PFSK-1 (cell line): ENCODE results near the gene VPS13D.

ENCODE experiments used
- FOXP2 ChIP-seq: optimal IDR thresholded peaks from 2 replicates; pipeline ENCODE3; 2011; ENCODE audit warnings: borderline replicate concordance, control low read depth, inconsistent platforms; ENCODE audit not compliant: insufficient read depth; ENCODE audit errors: extremely low read length, extremely low read depth
- POLR2AphosphoS5 ChIP-seq: IDR thresholded peaks from 2 replicates; pipeline ENCODE4 v1.6.1; 2012; ENCODE audit warnings: low read depth, mild to moderate bottlenecking, control low read depth, low read length, moderate library complexity
- SIN3A ChIP-seq: IDR thresholded peaks from 2 replicates; pipeline ENCODE4 v1.6.1; 2012; ENCODE audit warnings: mild to moderate bottlenecking, low read length, moderate library complexity, borderline replicate concordance; ENCODE audit not compliant: insufficient read depth
- TAF1 ChIP-seq: IDR thresholded peaks from 2 replicates; pipeline ENCODE4 v1.6.1; 2012; ENCODE audit warnings: low read length, control low read depth, borderline replicate concordance; ENCODE audit not compliant: insufficient read depth
- TF ChIP-seq, protein P1 (sequence below), 2 experiments: IDR thresholded peaks; 2 replicates each; pipeline versions ENCODE4 v1.6.1 to v1.8.0; 2011 to 2012; ENCODE audit warnings: low read depth in 2 of 2, low read length in 2 of 2, control low read depth in 1 of 2, inconsistent platforms in 1 of 2, mild to moderate bottlenecking in 1 of 2, moderate library complexity in 1 of 2; ENCODE audit not compliant: insufficient read depth in 1 of 2

The VPS13D gene

DNA sequence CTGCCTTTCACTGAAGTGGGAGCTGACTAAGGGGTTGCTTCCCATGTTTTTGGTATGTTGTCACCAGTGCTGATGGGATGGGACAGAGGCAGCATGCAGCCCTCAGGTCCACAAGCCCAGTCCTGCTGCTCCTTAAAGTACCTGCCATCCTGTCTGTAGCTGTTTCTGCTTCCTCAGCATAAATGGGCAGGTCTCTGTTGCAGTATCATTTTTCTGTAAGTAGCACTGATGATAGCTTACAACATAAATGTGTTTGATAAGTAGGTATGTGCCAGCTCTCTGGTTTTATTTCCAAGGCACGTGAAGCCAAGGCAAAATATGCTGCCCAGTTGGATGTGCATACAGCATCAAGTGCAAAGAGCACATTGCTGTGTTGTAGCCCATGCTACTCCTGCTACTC lies 173.0 kb downstream of the VPS13D start:
- TF ChIP-seq POLR2AphosphoS5 (no peak), FOXP2 (no peak), SIN3A (no peak)
- TF ChIP-seq, protein P1, sequence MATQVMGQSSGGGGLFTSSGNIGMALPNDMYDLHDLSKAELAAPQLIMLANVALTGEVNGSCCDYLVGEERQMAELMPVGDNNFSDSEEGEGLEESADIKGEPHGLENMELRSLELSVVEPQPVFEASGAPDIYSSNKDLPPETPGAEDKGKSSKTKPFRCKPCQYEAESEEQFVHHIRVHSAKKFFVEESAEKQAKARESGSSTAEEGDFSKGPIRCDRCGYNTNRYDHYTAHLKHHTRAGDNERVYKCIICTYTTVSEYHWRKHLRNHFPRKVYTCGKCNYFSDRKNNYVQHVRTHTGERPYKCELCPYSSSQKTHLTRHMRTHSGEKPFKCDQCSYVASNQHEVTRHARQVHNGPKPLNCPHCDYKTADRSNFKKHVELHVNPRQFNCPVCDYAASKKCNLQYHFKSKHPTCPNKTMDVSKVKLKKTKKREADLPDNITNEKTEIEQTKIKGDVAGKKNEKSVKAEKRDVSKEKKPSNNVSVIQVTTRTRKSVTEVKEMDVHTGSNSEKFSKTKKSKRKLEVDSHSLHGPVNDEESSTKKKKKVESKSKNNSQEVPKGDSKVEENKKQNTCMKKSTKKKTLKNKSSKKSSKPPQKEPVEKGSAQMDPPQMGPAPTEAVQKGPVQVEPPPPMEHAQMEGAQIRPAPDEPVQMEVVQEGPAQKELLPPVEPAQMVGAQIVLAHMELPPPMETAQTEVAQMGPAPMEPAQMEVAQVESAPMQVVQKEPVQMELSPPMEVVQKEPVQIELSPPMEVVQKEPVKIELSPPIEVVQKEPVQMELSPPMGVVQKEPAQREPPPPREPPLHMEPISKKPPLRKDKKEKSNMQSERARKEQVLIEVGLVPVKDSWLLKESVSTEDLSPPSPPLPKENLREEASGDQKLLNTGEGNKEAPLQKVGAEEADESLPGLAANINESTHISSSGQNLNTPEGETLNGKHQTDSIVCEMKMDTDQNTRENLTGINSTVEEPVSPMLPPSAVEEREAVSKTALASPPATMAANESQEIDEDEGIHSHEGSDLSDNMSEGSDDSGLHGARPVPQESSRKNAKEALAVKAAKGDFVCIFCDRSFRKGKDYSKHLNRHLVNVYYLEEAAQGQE (IDR thresholded peaks at IDR 0.05; ENCODE audit: insufficient read depth in 1 of 2, low read depth in 2 of 2, low read length in 2 of 2), result no peak

- TF ChIP-seq, protein P1 (IDR thresholded peaks at IDR 0.05; ENCODE audit: insufficient read depth in 1 of 2, low read depth in 2 of 2, low read length in 2 of 2), result no peak
- no peak for TF ChIP-seq TAF1
- TF ChIP-seq SIN3A, result no peak
- TF ChIP-seq FOXP2, result no peak
- no peak for TF ChIP-seq POLR2AphosphoS5
Measured at GRCh38 chr1:12404918-12405317, 175.1 kb downstream of the VPS13D start.

- no peak for TF ChIP-seq FOXP2
- no peak for TF ChIP-seq TAF1
- no peak for TF ChIP-seq POLR2AphosphoS5
- TF ChIP-seq, protein P1 (IDR thresholded peaks at IDR 0.05; ENCODE audit: insufficient read depth in 1 of 2, low read depth in 2 of 2, low read length in 2 of 2), result no peak
- TF ChIP-seq SIN3A, result no peak
Measured at GRCh38 chr1:12405325-12406210, 175.7 kb downstream of the VPS13D start.

- no peak for TF ChIP-seq FOXP2
- no peak for TF ChIP-seq SIN3A
- TF ChIP-seq, protein P1 (IDR thresholded peaks at IDR 0.05; ENCODE audit: insufficient read depth in 1 of 2, low read depth in 2 of 2, low read length in 2 of 2), result no peak
- TF ChIP-seq TAF1, result no peak
- no peak for TF ChIP-seq POLR2AphosphoS5
Measured at GRCh38 chr1:12406211-12407021, 176.6 kb downstream of the VPS13D start.
